Neural progenitor cell (in vitro differentiated cells): ENCODE measurements around the gene UPF3A.

Source experiments
- EZH2phosphoT487 ChIP-seq: fragments of 200-600 bp; sonication (generic); IDR thresholded peaks from 2 replicates; pipeline ENCODE4 v1.6.1; 2017; ENCODE audit warnings: antibody characterized with exemption
- TF ChIP-seq, protein P1 (sequence below): fragments of 200-600 bp; sonication (generic); IDR thresholded peaks from 2 replicates; pipeline ENCODE4 v1.5.1; 2017; ENCODE audit warnings: antibody characterized with exemption, mild to moderate bottlenecking

DNA sequence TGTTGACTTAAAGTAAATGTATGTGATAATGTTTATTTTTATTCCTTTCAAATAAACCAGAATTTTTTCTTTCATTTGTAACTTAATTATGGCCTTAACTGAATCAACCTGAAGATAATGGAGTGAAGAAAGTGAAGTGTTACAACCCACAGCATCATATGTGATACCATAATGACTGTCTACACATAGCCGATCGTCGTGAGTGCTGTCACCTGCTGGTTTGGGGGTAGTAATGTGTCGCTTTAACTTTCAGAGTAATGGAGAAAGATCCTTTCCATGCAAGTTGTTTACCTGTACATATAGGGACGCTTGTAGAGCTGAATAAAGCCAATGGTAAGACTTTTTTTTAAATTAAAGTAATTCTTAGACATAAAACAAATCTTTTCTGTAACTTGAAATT is 36.8 kb upstream of the UPF3A start:
- TF ChIP-seq, protein P1, sequence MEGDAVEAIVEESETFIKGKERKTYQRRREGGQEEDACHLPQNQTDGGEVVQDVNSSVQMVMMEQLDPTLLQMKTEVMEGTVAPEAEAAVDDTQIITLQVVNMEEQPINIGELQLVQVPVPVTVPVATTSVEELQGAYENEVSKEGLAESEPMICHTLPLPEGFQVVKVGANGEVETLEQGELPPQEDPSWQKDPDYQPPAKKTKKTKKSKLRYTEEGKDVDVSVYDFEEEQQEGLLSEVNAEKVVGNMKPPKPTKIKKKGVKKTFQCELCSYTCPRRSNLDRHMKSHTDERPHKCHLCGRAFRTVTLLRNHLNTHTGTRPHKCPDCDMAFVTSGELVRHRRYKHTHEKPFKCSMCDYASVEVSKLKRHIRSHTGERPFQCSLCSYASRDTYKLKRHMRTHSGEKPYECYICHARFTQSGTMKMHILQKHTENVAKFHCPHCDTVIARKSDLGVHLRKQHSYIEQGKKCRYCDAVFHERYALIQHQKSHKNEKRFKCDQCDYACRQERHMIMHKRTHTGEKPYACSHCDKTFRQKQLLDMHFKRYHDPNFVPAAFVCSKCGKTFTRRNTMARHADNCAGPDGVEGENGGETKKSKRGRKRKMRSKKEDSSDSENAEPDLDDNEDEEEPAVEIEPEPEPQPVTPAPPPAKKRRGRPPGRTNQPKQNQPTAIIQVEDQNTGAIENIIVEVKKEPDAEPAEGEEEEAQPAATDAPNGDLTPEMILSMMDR: no peak
- TF ChIP-seq EZH2phosphoT487: no peak
